Brain microvascular endothelial cell (primary cell): Measurements from ENCODE around the gene NUMB.
"Not testable (repeated sequence)": the region's sequence is repeated elsewhere in the genome, so short reads cannot be mapped to it uniquely, and the experiment has no call there.

Experiments
- DNase-seq: peaks from one replicate; pipeline ENCODE4 v3.0.0-alpha.2; 2020
- H3K27ac ChIP-seq: fragments of 250-450 bp; sonication (Bioruptor Pico); 2 replicates; pipeline ENCODE4 v1.5.1; 2020; ENCODE audit warnings: mild to moderate bottlenecking, moderate library complexity
- H3K27me3 ChIP-seq: fragments of 250-450 bp; sonication (Bioruptor Pico); replicated peaks from 2 replicates; pipeline ENCODE4 v1.5.1; 2020; ENCODE audit warnings: mild to moderate bottlenecking
- H3K36me3 ChIP-seq: fragments of 250-450 bp; sonication (Bioruptor Pico); replicated peaks from 2 replicates; pipeline ENCODE4 v1.5.1; 2020; ENCODE audit warnings: mild to moderate bottlenecking
- H3K4me3 ChIP-seq: 2 replicates; pipeline ENCODE4 v1.5.1; 2011; ENCODE audit warnings: low read depth, mild to moderate bottlenecking, control low read depth, low read length, moderate library complexity
- CTCF ChIP-seq: IDR thresholded peaks from 2 replicates; pipeline ENCODE4 v1.5.1; 2011; ENCODE audit warnings: low read depth, mild to moderate bottlenecking, moderate library complexity, low read length, control low read depth, inconsistent platforms; ENCODE audit errors: missing control alignments
- in situ Hi-C: cut with HindIII; loops from 2 replicates; pipeline ENCODE4 v1.10.0; 2017; ENCODE audit warnings: low sequenced_read_pairs, low pct_ligation_motif_present

Gene NUMB

GRCh38 chr14:73364559-73364958 lies 93.8 kb downstream of the NUMB start:
- H3K27me3 ChIP-seq = no peaks in the 10 kb centered on the region
- no peak for DNase-seq
- H3K4me3 ChIP-seq = no peak overlapping the region
- peaks cover 7% of the 10 kb centered on the region for H3K36me3 ChIP-seq
- in situ Hi-C loops = no loop called here
- no peak overlapping the region for H3K27ac ChIP-seq
- no peak for TF ChIP-seq CTCF

- H3K36me3 ChIP-seq = peaks cover 10% of the 10 kb centered on the region
- no peak for TF ChIP-seq CTCF
- in situ Hi-C loops = no loop called here
- no peaks in the 10 kb centered on the region for H3K27me3 ChIP-seq
- H3K27ac ChIP-seq = no peak overlapping the region
- no peak overlapping the region for H3K4me3 ChIP-seq
- DNase-seq = no peak
Measured at GRCh38 chr14:73359445-73359844, 98.9 kb downstream of the NUMB start.

GRCh38 chr14:73358187-73358586 lies 100.2 kb downstream of the NUMB start:
- peaks cover 8% of the 10 kb centered on the region for H3K36me3 ChIP-seq
- no peak for DNase-seq
- in situ Hi-C loops = no loop called here

GRCh38 chr14:73349091-73349490 lies 109.3 kb downstream of the NUMB start:
- H3K4me3 ChIP-seq, H3K27ac ChIP-seq, in situ Hi-C loops, H3K36me3 ChIP-seq, H3K27me3 ChIP-seq, DNase-seq: not testable (repeated sequence)

More at GRCh38 chr14:73358187-73358586, 100.2 kb downstream of the NUMB start:
- TF ChIP-seq CTCF = no peak
- Histone ChIP-seq H3K27ac (no peak overlapping the region), H3K4me3 (no peak overlapping the region), H3K27me3 (no peaks in the 10 kb centered on the region)

- in situ Hi-C loops = no loop called here
- TF ChIP-seq CTCF = no peak
- no peaks in the 10 kb centered on the region for H3K36me3 ChIP-seq
- no peak overlapping the region for H3K4me3 ChIP-seq
- H3K27ac ChIP-seq = no peak overlapping the region
- DNase-seq = no peak
- no peaks in the 10 kb centered on the region for H3K27me3 ChIP-seq
Measured at GRCh38 chr14:73344319-73344718, 114.0 kb downstream of the NUMB start.

GRCh38 chr14:73342670-73343069 lies 115.7 kb downstream of the NUMB start:
- H3K36me3 ChIP-seq = no peaks in the 10 kb centered on the region
- no peaks in the 10 kb centered on the region for H3K27me3 ChIP-seq
- no peak for TF ChIP-seq CTCF
- DNase-seq = no peak
- H3K27ac ChIP-seq = no peak overlapping the region
- no peak overlapping the region for H3K4me3 ChIP-seq
- in situ Hi-C loops = no loop called here
